A673 (cell line): ENCODE data around the gene FBXO34.

Source experiments
- EZH2 ChIP-seq: fragments of 200-600 bp; sonication (generic); IDR thresholded peaks from 2 replicates; pipeline ENCODE4 v1.6.1; 2017; ENCODE audit warnings: borderline replicate concordance, low read depth, mild to moderate bottlenecking, mixed read lengths, antibody characterized with exemption, low read length; ENCODE audit not compliant: poor library complexity, severe bottlenecking
- TF ChIP-seq, protein P1 (sequence below): fragments of 300-800, 200-600 bp; sonication (generic); conservative IDR thresholded peaks from 2 replicates; pipeline ENCODE4 v1.5.1; 2017; ENCODE audit warnings: low read depth, mild to moderate bottlenecking, antibody characterized with exemption, low read length, moderate library complexity, mixed read lengths

DNA sequence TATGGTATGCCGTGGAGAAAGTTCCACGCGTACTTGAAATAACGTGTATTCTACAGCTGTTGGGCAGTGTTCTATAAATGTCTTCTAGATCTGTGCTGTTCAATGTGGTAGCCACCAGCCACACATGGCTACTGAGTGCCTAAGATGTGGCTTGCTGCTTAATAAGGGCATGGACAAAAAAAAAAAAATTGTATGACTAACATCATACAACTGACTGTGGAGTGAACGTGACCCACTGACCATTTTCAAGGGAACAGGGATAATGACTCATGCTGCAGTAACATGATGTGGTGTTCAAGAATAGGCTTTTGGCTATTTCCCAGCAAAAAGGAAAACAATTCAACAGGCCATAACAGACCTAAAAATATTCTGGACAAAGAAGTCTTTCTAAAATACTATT is 127.5 kb downstream of the FBXO34 start:
- TF ChIP-seq, protein P1, sequence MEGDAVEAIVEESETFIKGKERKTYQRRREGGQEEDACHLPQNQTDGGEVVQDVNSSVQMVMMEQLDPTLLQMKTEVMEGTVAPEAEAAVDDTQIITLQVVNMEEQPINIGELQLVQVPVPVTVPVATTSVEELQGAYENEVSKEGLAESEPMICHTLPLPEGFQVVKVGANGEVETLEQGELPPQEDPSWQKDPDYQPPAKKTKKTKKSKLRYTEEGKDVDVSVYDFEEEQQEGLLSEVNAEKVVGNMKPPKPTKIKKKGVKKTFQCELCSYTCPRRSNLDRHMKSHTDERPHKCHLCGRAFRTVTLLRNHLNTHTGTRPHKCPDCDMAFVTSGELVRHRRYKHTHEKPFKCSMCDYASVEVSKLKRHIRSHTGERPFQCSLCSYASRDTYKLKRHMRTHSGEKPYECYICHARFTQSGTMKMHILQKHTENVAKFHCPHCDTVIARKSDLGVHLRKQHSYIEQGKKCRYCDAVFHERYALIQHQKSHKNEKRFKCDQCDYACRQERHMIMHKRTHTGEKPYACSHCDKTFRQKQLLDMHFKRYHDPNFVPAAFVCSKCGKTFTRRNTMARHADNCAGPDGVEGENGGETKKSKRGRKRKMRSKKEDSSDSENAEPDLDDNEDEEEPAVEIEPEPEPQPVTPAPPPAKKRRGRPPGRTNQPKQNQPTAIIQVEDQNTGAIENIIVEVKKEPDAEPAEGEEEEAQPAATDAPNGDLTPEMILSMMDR: no peak
- TF ChIP-seq EZH2: no peak
